ENCODE results near the gene CTIF.

The CTIF gene

DNA sequence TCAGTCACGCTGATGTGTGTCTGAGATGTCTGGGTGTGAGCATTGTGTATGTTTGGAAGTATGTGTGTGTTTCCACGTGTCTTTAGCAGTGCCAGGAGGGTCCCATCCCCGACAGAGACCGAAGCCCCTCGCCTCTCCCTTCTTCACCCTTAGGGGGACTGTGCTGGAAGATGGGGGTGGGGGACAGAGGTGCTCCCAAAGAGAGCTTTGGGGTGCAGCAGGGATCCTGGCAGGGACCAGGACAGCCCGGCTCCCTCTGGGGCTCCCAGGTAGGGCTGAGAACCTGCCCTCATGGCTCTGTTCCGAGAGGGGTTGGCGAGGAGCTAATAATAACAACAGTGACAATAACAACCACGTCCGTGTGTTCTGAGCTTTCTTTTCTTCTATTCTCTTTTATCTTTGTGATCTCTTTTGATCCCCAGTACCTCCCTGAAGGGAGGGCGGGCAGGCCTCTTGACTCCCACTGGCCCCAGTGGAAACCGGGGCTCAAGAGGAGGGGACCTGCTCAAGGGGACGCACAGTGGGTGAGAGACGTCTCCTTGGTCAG lies 354.3 kb downstream of the CTIF start:
- no peak for DNase-seq (ENCODE audit: low spot score in 2 of 2)

DNA sequence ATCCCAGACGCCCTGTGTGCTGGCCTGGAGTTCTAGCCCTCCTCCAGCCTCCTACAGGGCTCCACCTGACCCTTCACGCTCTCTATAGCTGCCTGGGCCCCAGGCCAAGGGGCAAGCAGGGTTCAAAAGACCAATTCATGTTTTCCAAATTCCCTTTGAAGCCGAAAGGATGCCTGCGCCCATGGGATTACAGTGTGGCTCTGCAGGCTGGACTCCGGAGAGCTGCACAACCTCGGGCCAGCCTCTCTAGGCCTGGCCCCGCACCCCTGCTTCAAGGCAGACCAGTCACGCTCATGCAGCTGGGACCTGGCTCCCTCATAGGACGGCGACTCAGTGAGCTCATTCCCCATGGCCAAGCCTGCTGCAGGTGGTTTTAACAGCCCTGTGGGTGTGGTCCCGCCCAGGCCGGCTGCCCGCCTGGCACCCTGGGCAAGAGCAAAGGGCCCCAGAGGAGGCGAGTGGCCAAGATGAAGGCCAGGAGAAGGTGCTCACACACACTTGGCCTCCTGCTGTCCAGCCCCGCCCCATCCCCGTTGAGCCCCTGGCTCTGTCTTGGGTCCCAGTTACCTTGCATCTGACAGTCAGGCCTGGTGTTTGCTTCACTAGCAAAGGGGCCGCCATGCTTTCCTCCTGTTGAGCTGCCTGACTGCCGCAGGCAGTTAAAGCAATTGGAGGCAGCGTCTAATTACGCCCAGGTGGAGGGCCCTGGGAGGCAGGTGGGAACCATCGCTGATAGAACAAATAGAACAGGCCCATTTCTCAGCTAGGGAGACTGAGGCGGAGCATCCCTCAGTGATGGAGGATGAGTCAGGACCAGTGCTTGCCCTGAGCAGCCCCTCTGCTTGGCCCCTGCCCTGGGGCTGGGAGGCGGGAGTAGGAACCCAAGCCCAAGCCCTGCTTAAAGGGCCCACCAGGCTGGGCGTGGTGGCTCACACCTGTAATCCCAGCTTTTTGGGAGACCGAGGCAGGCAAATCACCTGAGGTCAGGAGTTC lies 355.1 kb downstream of the CTIF start:
- no peak overlapping the region for H3K4me3 Mint-ChIP-seq
- no peaks in the 10 kb centered on the region for H3K36me3 Mint-ChIP-seq
- peak overlapping the region; percentile 76 for H3K27ac Mint-ChIP-seq
- no peaks in the 10 kb centered on the region for H3K9me3 Mint-ChIP-seq
- H3K4me1 Mint-ChIP-seq, result peaks cover 27% of the 10 kb centered on the region
- DNase-seq (ENCODE audit: low spot score in 2 of 2), result no peak
- ATAC-seq, result no peak

More for the DNA sequence above, 354.3 kb downstream of the CTIF start:
- Mint-ChIP-seq H3K27ac (peak overlapping the region; percentile 76), H3K4me1 (peaks cover 27% of the 10 kb centered on the region), H3K36me3 (no peaks in the 10 kb centered on the region), H3K4me3 (no peak overlapping the region), H3K9me3 (no peaks in the 10 kb centered on the region)
- ATAC-seq, result no peak

DNA sequence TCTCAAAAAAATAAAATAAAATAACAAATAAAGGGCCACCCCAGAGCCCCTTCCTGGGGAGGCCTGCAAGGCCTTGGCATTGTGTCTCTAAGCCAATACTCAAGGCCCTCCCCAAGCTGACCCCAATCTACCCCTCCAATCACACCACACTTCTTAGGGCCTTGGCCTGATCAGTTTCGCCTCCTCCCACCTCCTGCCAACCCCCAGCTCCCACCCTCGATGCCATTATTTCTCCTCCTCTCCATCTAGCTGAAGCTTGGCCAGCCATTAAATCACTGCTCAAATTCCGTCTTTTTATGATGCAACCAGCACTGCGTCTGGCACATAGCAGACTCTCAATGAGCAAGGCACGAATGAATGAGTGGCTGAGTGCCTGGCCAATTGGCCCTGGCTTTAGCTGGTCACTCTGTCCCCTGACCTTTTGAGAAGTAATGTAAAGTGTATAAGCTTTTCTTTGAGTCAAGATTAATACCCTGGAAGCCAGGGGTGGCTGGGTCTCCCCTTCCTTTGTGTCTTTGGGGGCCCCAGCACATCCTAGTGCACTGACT lies 356.0 kb downstream of the CTIF start:
- H3K27ac Mint-ChIP-seq, result no peak overlapping the region
- peaks cover 28% of the 10 kb centered on the region for H3K4me1 Mint-ChIP-seq
- no peak for ATAC-seq
- H3K9me3 Mint-ChIP-seq, result no peaks in the 10 kb centered on the region
- H3K36me3 Mint-ChIP-seq, result no peaks in the 10 kb centered on the region
- no peak overlapping the region for H3K4me3 Mint-ChIP-seq
- no peak for DNase-seq (ENCODE audit: low spot score in 2 of 2)

DNA sequence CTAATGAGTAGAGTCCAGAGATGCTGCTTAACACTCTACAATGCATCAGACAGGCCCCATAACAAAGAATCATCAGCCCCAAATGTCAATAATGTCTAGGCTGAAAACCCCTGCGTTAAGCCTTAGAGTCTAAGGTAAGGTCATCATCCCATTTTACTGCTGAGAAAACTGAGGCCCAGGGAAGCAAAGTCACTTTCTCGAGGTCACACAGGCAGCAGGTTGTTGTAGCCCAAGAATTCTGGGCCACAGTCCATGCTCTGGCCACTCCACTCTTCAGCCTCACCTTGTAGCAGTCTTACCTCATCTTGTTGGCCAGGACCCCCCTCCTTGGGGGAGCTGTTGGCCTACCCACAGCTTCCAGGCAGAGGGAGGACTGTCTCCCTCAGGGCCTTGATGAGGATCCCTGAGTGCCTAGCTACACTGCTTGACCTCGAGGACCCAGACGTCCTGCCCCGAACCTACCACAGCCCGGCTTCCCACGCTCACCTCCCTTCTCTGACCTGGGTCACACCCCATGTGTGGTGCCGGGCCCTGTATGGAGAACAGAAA lies 357.6 kb downstream of the CTIF start:
- DNase-seq (ENCODE audit: low spot score in 2 of 2), result no peak
- no peak for ATAC-seq
- H3K4me1 Mint-ChIP-seq, result peaks cover 36% of the 10 kb centered on the region
- H3K36me3 Mint-ChIP-seq, result no peaks in the 10 kb centered on the region
- H3K9me3 Mint-ChIP-seq, result no peaks in the 10 kb centered on the region
- no peak overlapping the region for H3K4me3 Mint-ChIP-seq
- H3K27ac Mint-ChIP-seq, result peak overlapping the region; percentile 33

DNA sequence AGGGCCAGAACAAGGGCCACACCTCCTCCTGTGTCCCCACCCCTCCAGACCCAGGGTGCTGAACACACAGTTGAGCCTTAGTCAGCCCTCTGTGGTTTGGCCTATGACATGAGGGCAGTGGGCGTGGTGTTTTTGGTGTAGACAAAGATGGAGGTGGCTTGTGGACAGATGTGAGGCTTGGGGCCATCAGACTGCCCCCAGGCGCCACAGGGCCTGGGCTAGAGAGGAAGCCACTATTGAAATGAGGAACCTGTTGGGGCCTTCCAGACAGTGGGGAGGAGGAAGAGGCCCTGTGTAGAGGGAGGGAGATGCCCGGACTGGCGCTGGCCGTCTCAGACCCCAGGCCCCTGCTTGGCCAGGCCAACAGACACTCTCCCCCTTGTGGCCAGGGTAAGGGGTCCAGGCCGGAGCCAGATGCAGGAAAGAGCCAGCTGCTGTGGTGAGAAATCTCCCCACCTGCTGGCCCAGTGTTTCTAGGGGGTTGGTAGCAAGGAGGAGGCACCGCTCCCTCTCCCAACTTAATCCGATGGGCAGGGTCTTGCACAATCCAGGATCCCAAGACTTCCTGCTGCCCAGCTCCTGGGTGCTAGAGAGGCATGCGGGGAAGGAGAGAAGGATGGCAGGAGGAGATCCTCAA lies 358.2 kb downstream of the CTIF start:
- Mint-ChIP-seq H3K27ac (peak overlapping the region; percentile 33), H3K36me3 (no peaks in the 10 kb centered on the region), H3K4me3 (no peak overlapping the region), H3K4me1 (peaks cover 39% of the 10 kb centered on the region), H3K9me3 (no peaks in the 10 kb centered on the region)
- peak; percentile 96 for ATAC-seq
- peak in 1 of 2 donors; percentile 37 for DNase-seq (ENCODE audit: low spot score in 2 of 2)

DNA sequence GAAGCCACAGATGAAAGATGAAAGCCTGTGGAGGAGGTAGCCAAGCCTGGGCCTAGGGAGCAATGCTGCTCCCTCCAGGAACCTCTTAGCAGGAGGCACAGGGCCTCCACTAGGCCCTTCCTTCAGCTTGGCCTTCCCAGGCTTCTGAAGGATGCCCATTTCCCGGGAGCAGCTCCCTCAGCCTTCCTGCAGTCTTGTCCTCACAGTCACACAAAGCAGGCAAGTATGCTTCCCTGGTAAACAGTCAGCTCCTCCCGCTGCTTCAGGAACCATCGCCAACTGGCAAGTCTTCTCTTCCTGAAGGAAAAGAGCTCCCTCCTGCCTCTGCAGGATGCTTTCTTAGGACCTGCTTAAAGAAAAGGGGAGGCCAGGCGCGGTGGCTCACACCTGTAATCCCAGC lies 358.7 kb downstream of the CTIF start:
- Mint-ChIP-seq H3K9me3 (no peaks in the 10 kb centered on the region), H3K4me3 (no peak overlapping the region), H3K36me3 (no peaks in the 10 kb centered on the region), H3K27ac (no peak overlapping the region), H3K4me1 (peaks cover 39% of the 10 kb centered on the region)
- ATAC-seq, result no peak
- no peak for DNase-seq (ENCODE audit: low spot score in 2 of 2)

DNA sequence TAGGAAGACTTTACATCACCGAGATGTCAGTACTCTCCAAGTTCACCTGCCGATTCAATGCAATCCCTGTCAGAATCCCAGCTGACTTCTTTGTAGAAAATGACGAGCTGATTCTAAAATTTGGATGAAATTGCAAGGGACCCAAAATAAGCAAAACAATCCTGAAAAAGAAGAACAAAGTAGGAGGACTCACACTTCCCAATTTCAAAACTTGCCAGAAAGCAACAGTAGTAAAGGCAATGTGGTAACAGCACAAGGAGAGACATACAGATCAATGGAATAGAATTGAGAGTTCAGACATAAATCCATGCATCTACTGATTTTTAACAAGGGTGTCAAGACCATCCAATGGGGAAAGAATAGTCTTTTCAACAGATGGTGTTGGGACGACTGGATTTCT lies 359.7 kb downstream of the CTIF start:
- Mint-ChIP-seq H3K36me3 (no peaks in the 10 kb centered on the region), H3K4me1 (peaks cover 31% of the 10 kb centered on the region), H3K4me3 (no peak overlapping the region), H3K27ac (no peak overlapping the region), H3K9me3 (no peaks in the 10 kb centered on the region)
- DNase-seq (ENCODE audit: low spot score in 2 of 2) (no peak), ATAC-seq (no peak)

DNA sequence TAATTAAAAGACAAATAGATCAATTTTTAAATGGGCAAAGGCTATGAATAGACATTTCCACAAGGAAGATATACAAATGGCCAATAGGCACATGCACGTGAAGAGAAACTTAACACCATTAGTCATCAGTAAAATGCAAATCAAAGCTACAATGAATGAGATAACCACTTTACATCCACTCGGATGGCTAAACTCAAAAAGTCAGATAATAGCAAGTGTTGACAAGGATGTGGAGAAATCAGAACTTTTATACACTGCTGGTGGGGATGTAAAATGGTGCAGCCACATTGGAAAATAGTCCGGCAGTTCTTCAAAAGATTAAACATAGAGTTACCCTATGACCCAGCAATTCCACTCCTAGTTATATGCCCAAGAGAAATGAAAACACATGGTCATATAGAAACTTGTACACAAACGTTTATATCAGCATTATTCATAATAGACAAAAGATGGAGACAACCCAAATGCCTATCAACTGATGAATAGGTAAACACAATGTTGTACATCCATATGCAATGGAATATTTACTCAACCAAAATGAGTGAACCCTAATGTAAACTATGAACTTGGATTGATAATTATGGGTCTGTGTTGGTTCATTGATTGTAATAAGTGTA lies 360.8 kb downstream of the CTIF start:
- H3K9me3 Mint-ChIP-seq, result peaks cover 5% of the 10 kb centered on the region
- ATAC-seq, result no peak
- H3K4me1 Mint-ChIP-seq, result peaks cover 29% of the 10 kb centered on the region
- no peak overlapping the region for H3K27ac Mint-ChIP-seq
- H3K36me3 Mint-ChIP-seq, result no peaks in the 10 kb centered on the region
- DNase-seq (ENCODE audit: low spot score in 2 of 2), result no peak
- no peak overlapping the region for H3K4me3 Mint-ChIP-seq

DNA sequence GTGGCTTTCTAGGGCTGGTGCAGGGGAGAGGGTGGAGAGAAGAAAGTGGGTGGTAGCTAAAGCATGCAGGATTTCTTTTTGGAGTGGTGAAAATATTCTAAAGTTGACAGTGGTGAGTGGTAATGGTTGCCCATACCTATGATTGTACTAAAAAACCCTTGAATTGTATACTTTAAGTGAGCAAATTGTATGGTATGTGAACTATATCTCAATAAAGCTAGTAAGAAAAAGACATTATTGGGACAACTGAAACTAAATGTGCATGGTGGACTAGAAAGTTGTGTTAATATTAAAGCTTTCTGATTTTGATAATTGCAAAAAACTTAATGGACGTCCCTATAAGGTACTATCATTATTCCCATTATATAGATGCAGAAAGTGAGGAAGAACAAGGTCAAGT lies 361.6 kb downstream of the CTIF start:
- Mint-ChIP-seq H3K4me1 (peaks cover 29% of the 10 kb centered on the region), H3K4me3 (no peak overlapping the region), H3K27ac (no peak overlapping the region), H3K36me3 (no peaks in the 10 kb centered on the region), H3K9me3 (peaks cover 5% of the 10 kb centered on the region)
- ATAC-seq (no peak), DNase-seq (ENCODE audit: low spot score in 2 of 2) (no peak)

DNA sequence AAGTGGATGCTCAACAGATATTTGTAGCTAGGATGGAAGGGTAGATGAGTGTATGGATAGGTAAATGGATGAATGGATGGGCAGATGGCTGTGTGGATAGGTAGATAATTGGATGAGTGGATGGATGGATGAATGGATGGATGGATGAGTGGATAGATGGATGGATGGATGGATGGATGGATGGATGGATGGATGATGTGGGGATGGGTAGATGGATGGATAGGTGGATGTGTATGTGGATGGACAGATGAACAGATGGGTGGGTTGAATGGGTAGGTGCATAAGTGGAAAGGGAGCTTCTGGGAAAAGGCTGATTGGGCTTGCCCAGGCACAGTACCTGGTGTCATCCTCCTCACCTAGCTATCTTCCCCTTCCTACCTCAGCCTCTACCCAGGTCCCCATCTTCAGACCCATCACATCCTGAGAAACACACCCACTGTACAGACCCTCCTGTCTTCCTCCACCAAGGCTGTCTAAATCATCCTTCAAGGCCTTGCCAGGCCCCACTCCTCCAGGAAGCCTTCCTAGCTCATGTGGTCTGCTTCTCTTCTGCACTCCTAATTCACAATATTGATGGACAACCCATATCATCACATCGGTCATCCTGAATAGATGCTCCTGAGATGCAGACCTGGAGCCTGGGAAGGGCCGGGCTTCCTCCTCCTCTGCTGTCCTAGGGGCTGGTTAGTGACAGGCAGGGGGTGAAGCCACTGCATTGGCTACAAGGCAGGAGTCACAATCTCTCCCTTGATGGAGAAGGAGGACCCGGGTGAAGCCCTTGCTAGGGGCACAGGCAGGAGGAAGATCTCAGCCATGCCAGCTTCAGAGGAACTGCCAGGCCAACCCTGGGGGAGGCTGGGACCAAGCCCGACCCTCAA lies 362.6 kb downstream of the CTIF start:
- Mint-ChIP-seq H3K9me3 (peaks cover 5% of the 10 kb centered on the region), H3K36me3 (no peaks in the 10 kb centered on the region), H3K4me3 (no peak overlapping the region), H3K4me1 (peaks cover 29% of the 10 kb centered on the region), H3K27ac (no peak overlapping the region)
- ATAC-seq (no peak), DNase-seq (ENCODE audit: low spot score in 2 of 2) (no peak)

DNA sequence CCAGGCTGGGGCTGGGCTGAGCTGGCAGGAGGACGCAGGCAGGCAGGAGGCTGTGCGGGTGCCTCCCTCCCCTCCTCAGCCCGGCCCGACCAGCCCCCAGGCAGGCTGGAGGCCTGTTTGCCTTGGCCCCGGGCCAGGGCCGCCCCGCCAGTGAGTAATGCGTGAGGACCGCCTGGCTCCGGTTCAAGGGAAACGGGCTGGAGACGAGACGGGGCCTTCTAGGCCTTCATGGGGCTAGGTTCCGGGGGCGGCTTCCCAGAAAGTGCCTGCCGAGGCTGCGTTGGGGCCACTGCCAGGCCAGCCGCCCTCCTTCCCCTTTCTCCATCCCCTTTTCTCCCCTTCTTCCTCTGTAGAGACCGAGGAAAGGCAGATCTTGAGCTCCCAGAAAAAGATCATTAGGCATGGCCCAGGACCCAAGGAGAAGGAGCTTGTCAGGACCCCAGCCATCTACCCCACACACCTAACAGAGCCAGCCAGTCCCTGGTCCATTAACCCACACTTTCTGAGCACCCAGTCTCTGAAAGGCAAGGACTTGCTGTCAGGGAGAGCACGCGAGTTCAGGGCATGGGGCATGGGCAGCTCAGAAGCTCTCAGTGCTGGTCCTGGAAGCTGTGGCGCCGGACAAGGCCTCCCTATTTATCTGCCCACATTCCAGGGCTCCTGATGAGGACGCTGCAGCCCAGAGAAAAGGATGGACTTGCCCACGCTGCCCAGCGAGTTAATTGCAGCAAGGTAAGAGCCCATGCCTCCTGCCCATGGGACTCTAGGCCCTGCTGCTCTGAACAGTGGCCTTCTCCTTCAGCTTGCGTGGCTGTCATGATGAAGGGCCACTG lies 363.4 kb downstream of the CTIF start:
- Mint-ChIP-seq H3K4me3 (no peak overlapping the region), H3K36me3 (no peaks in the 10 kb centered on the region), H3K9me3 (peaks cover 5% of the 10 kb centered on the region), H3K27ac (no peak overlapping the region), H3K4me1 (peaks cover 21% of the 10 kb centered on the region)
- DNase-seq (ENCODE audit: low spot score in 2 of 2) (no peak), ATAC-seq (no peak)

DNA sequence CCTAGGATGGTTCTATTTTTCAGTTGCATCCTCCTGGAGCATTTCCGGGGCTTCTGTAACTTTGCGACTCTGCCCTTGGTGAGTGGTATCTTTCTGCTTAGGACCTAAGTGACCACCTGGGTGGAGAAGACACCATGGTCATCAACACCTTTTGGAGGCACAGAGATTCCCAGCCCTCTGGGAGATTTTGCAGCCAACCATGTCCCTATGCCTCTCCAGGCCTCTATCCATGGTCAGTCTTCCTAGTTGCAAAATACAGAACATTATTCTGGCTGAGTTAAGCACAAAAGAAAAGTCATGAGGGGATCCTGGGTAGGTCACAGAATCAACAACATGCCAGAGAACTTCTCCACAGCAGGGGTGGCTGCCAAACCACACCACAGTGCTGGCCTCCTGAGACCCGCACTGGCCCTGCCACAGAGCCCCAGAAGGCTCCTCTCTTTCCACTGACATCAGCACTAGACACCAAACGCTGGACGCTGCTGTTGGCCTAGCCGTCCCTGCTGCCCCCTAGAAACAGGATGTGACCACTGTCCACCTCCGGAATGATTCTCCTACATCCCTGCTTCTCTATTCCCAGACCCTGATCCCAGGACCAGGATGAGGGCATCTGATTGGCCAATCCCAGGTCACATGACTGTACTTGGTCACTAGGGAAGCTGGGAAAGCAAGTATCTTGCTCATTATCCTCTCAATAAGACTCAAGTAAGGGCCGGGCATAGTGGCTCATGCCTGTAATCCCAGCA lies 364.2 kb downstream of the CTIF start:
- DNase-seq (ENCODE audit: low spot score in 2 of 2), result no peak
- H3K27ac Mint-ChIP-seq, result no peak overlapping the region
- H3K4me3 Mint-ChIP-seq, result no peak overlapping the region
- no peaks in the 10 kb centered on the region for H3K36me3 Mint-ChIP-seq
- peaks cover 20% of the 10 kb centered on the region for H3K4me1 Mint-ChIP-seq
- H3K9me3 Mint-ChIP-seq, result peaks cover 5% of the 10 kb centered on the region
- no peak for ATAC-seq

DNA sequence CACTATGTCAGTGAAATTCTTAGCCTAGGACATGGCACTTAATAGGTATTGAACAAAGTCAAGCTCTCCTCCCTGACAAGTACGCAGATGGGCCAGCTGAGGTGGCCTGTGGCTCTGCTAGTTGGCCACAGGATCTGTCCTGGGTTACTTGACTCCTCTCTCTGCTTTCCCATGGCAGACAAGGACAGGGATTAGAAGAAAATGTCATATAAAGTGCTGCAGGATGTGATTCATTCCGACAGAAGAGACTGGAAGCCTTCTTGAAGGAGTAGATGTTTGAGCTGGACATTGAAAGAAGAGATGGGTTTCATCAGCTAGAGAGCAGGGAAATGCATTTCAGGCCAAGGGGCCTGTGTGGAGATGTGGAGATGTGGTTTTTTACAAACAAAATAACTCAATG lies 365.3 kb downstream of the CTIF start:
- DNase-seq (ENCODE audit: low spot score in 2 of 2) (no peak), ATAC-seq (no peak)
- no peak overlapping the region for H3K27ac Mint-ChIP-seq
- peaks cover 5% of the 10 kb centered on the region for H3K9me3 Mint-ChIP-seq
- H3K4me1 Mint-ChIP-seq, result peaks cover 23% of the 10 kb centered on the region
- H3K4me3 Mint-ChIP-seq, result no peak overlapping the region
- H3K36me3 Mint-ChIP-seq, result no peaks in the 10 kb centered on the region
